Trophoblast cell (in vitro differentiated cells and primary cell): Measurements from ENCODE around the gene MAGI2.
"Not testable (repeated sequence)": the region's sequence is repeated elsewhere in the genome, so short reads cannot be mapped to it uniquely, and the experiment has no call there.

Experiments used
- DNase-seq, 2 donors: peaks; one replicate each; pipeline ENCODE4 v3.0.0-alpha.2; 2016
- H2AFZ ChIP-seq: 2 replicates; pipeline ENCODE4 v1.6.1; 2013; ENCODE audit warnings: low read length, moderate library complexity, mild to moderate bottlenecking; ENCODE audit not compliant: insufficient read depth, poor library complexity
- H2AK5ac ChIP-seq: 2 replicates; pipeline ENCODE4 v1.6.1; 2013; ENCODE audit warnings: mild to moderate bottlenecking, low read length
- H2BK120ac ChIP-seq: 2 replicates; pipeline ENCODE4 v1.6.1; 2013; ENCODE audit warnings: low read length, mild to moderate bottlenecking, moderate library complexity; ENCODE audit not compliant: insufficient read depth, poor library complexity
- H2BK12ac ChIP-seq: 2 replicates; pipeline ENCODE4 v1.6.1; 2013; ENCODE audit warnings: mild to moderate bottlenecking, low read length, moderate library complexity
- H2BK5ac ChIP-seq: 2 replicates; pipeline ENCODE4 v1.6.1; 2013; ENCODE audit warnings: low read length, low read depth, moderate library complexity, mild to moderate bottlenecking; ENCODE audit not compliant: poor library complexity
- H3K14ac ChIP-seq: 2 replicates; pipeline ENCODE4 v1.6.1; 2013; ENCODE audit warnings: mild to moderate bottlenecking, low read length
- H3K18ac ChIP-seq: 2 replicates; pipeline ENCODE4 v1.6.1; 2013; ENCODE audit warnings: mild to moderate bottlenecking, low read length
- H3K23ac ChIP-seq: 2 replicates; pipeline ENCODE4 v1.6.1; 2013; ENCODE audit warnings: low read length
- H3K27ac ChIP-seq: 2 replicates; pipeline ENCODE4 v1.5.1; 2013; ENCODE audit warnings: low read depth, mild to moderate bottlenecking, inconsistent platforms, low read length, moderate library complexity
- H3K27me3 ChIP-seq: 2 replicates; pipeline ENCODE4 v1.6.1; 2013; ENCODE audit warnings: inconsistent platforms, mild to moderate bottlenecking, low read length, moderate library complexity; ENCODE audit not compliant: insufficient read depth
- H3K36me3 ChIP-seq, 2 experiments: 1 replicate in 1 of 2; 2 replicates in 1 of 2; pipeline ENCODE4 v1.6.1; 2013; ENCODE audit warnings: low read length in 2 of 2, mild to moderate bottlenecking in 2 of 2, moderate library complexity in 1 of 2; ENCODE audit not compliant: insufficient read depth in 2 of 2, control insufficient read depth in 1 of 2
- H3K4ac ChIP-seq: 2 replicates; pipeline ENCODE4 v1.6.1; 2013; ENCODE audit warnings: low read depth, mild to moderate bottlenecking, low read length, moderate library complexity
- H3K4me1 ChIP-seq, 2 experiments: 1 replicate in 1 of 2; 2 replicates in 1 of 2; pipeline ENCODE4 v1.6.1; 2013; ENCODE audit warnings: low read length in 2 of 2, mild to moderate bottlenecking in 2 of 2, moderate library complexity in 1 of 2; ENCODE audit not compliant: insufficient read depth in 2 of 2, control insufficient read depth in 1 of 2
- H3K4me2 ChIP-seq: 2 replicates; pipeline ENCODE4 v1.6.1; 2013; ENCODE audit warnings: inconsistent platforms, mild to moderate bottlenecking, low read length, moderate library complexity
- H3K4me3 ChIP-seq: 2 replicates; pipeline ENCODE4 v1.5.1; 2013; ENCODE audit warnings: mild to moderate bottlenecking, low read depth, low read length, inconsistent platforms
- H3K79me1 ChIP-seq: one replicate; pipeline ENCODE4 v1.6.1; 2013; ENCODE audit warnings: low read length
- H3K79me2 ChIP-seq: 2 replicates; pipeline ENCODE4 v1.6.1; 2013; ENCODE audit warnings: low read length, mild to moderate bottlenecking; ENCODE audit not compliant: control insufficient read depth, insufficient read depth, poor library complexity
- H3K9ac ChIP-seq: 2 replicates; pipeline ENCODE4 v1.6.1; 2013; ENCODE audit warnings: mild to moderate bottlenecking, low read length
- H3K9me3 ChIP-seq: 2 replicates; pipeline ENCODE4 v1.6.1; 2013; ENCODE audit warnings: low read depth, mild to moderate bottlenecking, control low read depth, inconsistent platforms, low read length; ENCODE audit not compliant: insufficient read depth
- H4K12ac ChIP-seq: 2 replicates; pipeline ENCODE4 v1.6.1; 2013; ENCODE audit warnings: low read depth, mild to moderate bottlenecking, low read length, moderate library complexity
- H4K8ac ChIP-seq: 2 replicates; pipeline ENCODE4 v1.6.1; 2013; ENCODE audit warnings: low read depth, mild to moderate bottlenecking, low read length, moderate library complexity
- H4K91ac ChIP-seq: one replicate; pipeline ENCODE4 v1.6.1; 2013; ENCODE audit warnings: low read depth, mild to moderate bottlenecking, low read length, moderate library complexity
- WGBS: extraction: QIAGEN DNeasy Blood & Tissue Kit; methylation state at CpG from one replicate; pipeline ENCODE4 v1.1.7; 2013; ENCODE audit warnings: missing lambda C conversion rate; ENCODE audit not compliant: insufficient read length, insufficient coverage; ENCODE audit errors: extremely low coverage; 5-methylcytosine and 5-hydroxymethylcytosine counted together

MAGI2 gene

DNA sequence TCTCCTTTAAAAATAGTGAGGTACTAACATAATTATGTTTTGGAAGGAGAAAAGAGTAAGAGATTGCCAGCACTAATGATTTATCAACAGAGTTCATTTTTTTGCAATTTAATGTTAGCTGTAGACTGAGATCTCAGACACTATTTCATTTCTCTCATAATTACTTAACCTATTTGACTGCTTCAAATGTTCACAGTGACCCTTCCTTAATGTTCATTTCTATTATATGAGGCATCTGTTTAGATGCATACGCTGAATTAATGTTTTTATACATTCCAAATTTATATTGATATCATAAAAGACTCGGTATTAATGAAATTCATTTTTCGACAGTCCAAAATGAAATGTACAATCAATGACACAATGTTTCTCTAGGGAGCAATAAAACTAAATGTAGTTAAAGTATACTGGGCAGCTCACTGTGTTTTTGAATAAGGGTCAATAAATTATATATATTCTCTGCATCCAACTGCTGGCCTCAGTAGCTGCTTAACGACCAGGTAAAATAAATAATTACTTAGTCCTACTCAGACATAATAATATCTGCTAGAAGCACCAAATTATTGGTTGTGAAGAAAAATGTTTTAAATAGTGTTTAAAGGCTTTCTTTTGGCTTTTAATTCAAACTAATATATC, 373.4 kb downstream of the MAGI2 start:
- Histone ChIP-seq H3K4me2 (no peak overlapping the region), H3K79me2 (no peaks in the 10 kb centered on the region), H3K79me1 (no peaks in the 10 kb centered on the region), H3K9me3 (no peaks in the 10 kb centered on the region), H3K27ac (no peak overlapping the region), H2BK120ac (no peak overlapping the region), H3K9ac (no peak overlapping the region), H3K14ac (no peak overlapping the region), H3K4me3 (no peak overlapping the region), H3K4ac (no peak overlapping the region), H3K23ac (no peak overlapping the region), H2AFZ (no peak overlapping the region), H4K12ac (no peak overlapping the region), H2BK12ac (no peak overlapping the region), H3K36me3 (no peaks in the 10 kb centered on the region), H4K8ac (no peak overlapping the region), H2AK5ac (no peak overlapping the region), H4K91ac (no peak overlapping the region), H2BK5ac (no peak overlapping the region), H3K4me1 (no peaks in the 10 kb centered on the region), H3K27me3 (no peaks in the 10 kb centered on the region), H3K18ac (no peak overlapping the region)
- no peak for DNase-seq
- WGBS: no CpG with 5 or more reads among the region's 4 CpGs

DNA sequence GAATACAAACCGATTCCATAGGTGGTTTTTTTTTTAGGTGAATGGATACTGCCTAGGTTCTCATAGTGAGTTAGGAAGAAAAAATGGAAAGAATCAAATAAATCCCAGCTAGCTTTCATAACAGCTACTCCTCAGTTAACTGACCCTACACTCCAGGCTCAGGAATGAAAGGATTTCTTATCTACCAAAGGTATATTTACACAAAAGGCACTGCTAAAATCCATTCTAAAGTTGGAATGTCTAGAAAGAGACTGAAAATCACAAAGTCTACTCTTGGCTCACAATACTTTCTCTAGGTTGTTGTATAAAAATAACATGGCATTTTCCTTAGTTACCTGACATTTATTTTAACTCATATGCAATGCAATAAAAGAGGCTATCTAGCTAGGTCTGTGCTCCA, 375.2 kb downstream of the MAGI2 start:
- Histone ChIP-seq H3K4ac (no peak overlapping the region), H4K12ac (no peak overlapping the region), H2BK5ac (no peak overlapping the region), H3K79me1 (no peaks in the 10 kb centered on the region), H2BK12ac (no peak overlapping the region), H3K4me1 (no peaks in the 10 kb centered on the region), H3K27ac (no peak overlapping the region), H2AK5ac (no peak overlapping the region), H3K14ac (no peak overlapping the region), H3K79me2 (no peaks in the 10 kb centered on the region), H3K9me3 (no peaks in the 10 kb centered on the region), H2AFZ (no peak overlapping the region), H3K23ac (no peak overlapping the region), H4K91ac (no peak overlapping the region), H3K9ac (no peak overlapping the region), H2BK120ac (no peak overlapping the region), H4K8ac (no peak overlapping the region), H3K27me3 (no peaks in the 10 kb centered on the region), H3K36me3 (no peaks in the 10 kb centered on the region), H3K4me2 (no peak overlapping the region), H3K18ac (no peak overlapping the region), H3K4me3 (no peak overlapping the region)
- peak in 1 of 2 donors; percentile 43 for DNase-seq
- WGBS: no CpG with 5 or more reads among the region's 1 CpG

DNA sequence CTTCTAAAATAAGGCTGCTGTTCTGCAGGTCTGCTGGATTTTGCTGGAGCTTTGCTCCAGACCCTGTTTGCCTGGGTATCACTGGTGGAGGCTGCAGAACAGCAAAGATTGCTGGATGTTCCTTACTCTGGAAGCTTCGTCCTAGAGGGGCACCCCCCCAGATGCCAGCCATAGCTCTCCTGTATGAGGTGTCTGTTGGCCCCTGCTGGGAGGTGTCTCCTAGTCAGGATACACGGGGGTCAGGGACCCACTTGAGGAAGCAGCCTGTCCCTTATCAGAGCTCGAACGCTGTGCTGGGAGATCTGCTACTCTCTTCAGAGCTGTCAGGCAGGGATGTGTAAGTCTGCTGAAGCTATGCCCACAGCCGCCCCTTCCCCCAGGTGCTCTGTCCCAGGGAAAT, 382.3 kb downstream of the MAGI2 start:
- not testable (repeated sequence) for H3K4me2 ChIP-seq, H3K23ac ChIP-seq, H4K8ac ChIP-seq, H2BK120ac ChIP-seq, H3K36me3 ChIP-seq, DNase-seq, H3K9ac ChIP-seq, H3K14ac ChIP-seq, H2AK5ac ChIP-seq, H3K4ac ChIP-seq, H4K91ac ChIP-seq, H3K79me1 ChIP-seq, H3K79me2 ChIP-seq, H3K18ac ChIP-seq, H2AFZ ChIP-seq, H3K27me3 ChIP-seq, H4K12ac ChIP-seq, H3K27ac ChIP-seq, H2BK5ac ChIP-seq, H2BK12ac ChIP-seq, H3K4me3 ChIP-seq, H3K4me1 ChIP-seq, H3K9me3 ChIP-seq
- WGBS: no CpG with 5 or more reads among the region's 5 CpGs

DNA sequence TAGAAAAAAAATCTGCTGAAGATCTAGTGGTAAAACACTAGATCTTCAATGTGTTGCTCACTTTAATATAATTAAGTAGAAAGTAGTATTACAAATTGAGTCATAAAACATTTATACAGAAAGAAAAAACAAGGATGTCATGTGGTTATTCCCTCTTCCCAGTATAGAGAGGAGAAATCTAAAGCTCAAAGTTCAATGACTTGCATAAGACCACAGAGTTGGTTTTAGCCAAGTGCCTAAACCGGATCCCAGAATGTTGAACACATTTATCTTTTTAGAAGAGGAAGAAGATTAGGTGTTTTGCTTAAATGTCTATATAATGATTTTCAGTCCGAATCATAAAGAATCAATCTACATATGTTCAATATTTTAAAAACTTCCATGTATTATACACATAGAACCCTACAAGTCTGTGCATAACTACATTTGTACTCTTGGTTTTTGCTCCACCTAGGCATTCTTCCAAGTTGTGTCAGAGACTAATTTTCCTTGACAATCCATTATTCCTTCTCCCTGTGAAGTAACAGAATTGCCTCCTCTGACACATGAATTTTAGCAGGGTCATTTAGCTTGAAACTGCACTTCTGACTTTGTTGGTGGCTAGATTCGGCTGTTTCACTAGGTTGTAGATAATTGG, 389.2 kb downstream of the MAGI2 start:
- Histone ChIP-seq H3K9ac (no peak overlapping the region), H4K12ac (no peak overlapping the region), H3K27ac (no peak overlapping the region), H3K18ac (no peak overlapping the region), H3K79me1 (no peaks in the 10 kb centered on the region), H3K4me1 (no peaks in the 10 kb centered on the region), H3K79me2 (no peaks in the 10 kb centered on the region), H2AFZ (no peak overlapping the region), H2BK5ac (no peak overlapping the region), H3K4me3 (no peak overlapping the region), H3K9me3 (no peaks in the 10 kb centered on the region), H2AK5ac (no peak overlapping the region), H3K4me2 (no peak overlapping the region), H2BK12ac (no peak overlapping the region), H3K36me3 (no peaks in the 10 kb centered on the region), H3K4ac (no peak overlapping the region), H3K14ac (no peak overlapping the region), H3K23ac (no peak overlapping the region), H4K8ac (no peak overlapping the region), H3K27me3 (no peaks in the 10 kb centered on the region), H4K91ac (no peak overlapping the region), H2BK120ac (no peak overlapping the region)
- WGBS: no CpG with 5 or more reads among the region's 3 CpGs
- DNase-seq: no peak
